GM21737 (cell line): ENCODE results near the gene FEZF1.

Experiments used
- ATAC-seq: cut with Tn5 transposase; IDR thresholded peaks from one replicate; pipeline ENCODE4 v1.9.1; 2021; ENCODE audit warnings: mild to moderate bottlenecking, moderate library complexity; ENCODE audit not compliant: unreplicated experiment

FEZF1 gene

DNA sequence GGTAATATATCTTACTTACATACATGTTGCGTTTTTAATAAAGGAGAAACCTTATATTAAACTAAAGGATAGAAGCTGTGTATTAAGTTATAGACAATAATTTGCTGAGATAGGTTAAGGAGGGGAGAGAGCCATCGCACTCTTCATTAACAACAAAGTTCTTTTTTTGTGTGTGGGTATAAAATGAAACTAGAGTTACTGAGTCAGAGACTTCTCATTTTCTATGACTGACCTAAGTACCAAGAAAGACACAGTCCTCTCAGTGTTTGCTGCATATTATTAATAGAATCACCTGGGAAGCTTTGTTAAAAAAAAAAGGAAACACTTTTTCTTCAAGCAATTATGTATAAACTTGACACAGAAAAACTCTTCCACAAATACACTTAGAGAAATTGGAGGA is 31.4 kb downstream of the FEZF1 start:
- ATAC-seq = no peak

DNA sequence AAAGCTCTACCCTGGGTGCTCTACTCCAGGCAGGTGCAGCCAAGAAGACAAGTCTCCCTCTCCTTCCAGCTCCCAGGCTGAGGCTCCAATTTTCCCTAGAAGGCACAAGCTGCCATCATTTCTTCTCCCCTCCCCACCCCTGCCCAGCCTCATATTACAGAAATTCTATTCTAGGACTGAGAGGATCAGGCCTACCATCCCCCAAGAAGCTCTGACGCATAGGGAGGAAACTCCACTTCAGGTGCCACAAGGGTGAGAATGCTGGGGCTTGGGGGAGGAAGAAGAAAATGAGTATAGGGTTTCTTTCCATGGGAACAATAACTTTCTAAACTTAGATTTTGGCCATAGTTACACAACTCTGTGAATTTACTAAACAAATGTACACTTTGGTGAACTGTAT is 35.3 kb downstream of the FEZF1 start:
- no peak for ATAC-seq

DNA sequence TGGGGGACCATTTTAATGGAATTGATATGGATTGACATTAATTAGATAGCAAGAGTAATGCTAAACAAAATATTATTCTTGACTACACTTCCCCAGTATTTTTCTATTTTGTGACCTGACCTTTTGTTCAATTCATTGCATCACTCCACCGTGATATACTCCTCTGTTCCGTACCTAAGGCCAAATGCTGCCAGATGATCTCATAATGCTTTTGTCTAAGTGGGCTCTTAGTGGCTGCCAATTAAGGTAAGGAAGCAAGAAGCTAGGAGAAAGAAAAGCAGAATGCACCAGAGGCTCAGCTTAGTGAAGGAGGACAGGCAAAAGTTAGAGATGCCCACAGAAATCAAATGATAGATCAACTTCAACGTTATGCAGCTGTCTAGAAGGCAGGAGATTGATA is 36.4 kb downstream of the FEZF1 start:
- ATAC-seq = no peak

DNA sequence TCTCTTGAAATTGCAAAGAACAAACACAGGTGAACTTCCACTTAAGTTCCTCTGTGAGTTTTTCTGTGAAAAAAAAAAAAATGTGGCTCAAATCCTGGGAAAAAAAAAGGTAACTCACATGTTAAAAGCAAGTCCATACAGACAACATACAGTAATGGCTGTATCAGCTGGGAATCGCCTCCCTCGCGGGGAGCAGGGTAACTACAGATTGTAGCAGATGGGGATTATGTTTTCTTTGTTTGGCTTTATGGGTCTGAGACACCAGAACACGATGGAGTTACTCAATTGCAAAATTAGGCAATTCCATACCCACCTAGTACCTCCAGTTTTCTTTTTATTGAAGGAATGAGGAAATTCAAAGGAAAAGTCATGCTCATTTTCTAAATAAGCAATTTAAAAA is 42.3 kb downstream of the FEZF1 start:
- ATAC-seq = no peak

DNA sequence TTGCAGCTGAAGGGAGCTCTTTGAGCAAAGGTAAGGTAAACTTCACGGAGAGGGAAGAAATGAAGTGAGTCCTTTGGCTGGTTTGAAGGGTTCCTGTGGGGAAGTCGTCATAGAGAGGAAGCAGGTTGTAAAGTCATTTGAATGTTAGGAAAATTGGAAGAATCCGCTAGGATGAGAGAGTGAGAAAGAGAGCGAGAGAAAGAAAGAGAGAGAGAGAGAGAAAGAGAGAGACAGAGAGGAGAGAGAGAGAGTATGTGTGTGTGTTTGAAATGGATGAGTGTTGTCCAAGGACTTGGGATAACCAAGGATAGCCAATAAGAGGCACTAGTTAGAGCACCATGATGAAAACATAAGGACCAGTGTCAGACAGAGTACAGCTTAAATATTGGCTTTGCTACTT is 43.1 kb downstream of the FEZF1 start:
- no peak for ATAC-seq

DNA sequence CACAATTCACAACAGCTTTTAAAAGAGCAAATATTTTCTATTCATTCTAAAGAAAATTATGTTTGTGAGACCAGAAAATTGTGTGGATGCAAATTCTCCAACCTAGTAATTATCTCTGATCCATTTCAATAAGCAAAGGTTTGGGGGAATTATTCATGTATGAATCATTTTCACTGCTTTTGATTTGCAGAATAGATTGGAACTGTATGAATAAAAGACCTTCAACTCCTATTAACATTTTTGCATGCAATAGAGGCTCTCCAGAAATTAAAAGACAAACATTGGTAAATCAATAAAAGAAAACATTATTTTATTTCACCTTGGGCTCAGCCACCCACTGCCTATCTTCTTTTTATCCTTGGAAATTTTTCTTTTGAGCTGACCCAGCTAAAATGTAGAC is 43.5 kb downstream of the FEZF1 start:
- no peak for ATAC-seq

DNA sequence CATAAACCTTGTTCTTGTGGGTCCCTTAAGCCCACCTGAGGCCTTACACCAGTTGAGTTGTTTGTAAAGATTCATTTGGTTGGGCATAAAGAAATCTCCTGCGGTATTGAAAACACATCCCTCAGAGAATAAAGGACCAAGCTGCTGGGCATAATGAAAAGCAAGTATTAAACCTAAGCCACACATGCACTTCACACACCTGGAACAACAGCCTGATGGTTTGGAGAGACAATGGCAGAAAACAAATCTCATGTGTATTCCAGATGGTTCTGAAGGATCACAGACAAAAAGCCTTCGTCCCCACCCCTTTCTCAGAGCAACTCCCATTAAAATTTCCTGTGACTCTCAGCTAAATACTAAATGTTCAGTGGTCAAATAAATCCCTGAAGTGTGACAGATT is 44.2 kb downstream of the FEZF1 start:
- ATAC-seq = no peak

DNA sequence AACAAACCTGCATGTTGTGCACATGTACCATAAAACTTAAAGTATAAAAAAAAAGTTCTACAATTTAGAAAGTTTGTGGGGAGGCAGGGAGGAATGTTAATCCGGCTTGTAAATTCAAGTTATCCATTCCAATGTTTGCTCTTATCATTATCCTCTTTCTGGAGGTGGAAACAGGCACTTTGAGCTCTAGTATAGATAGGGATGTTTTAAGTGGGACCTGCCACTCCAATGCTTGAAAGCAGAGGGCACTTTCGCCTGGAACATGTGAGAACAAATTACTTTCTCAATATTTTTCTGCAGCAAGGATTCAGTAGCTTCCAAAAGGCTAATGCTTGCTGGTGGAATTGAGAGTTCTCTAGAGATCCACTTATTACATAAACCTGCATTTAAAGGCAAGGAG is 45.6 kb downstream of the FEZF1 start:
- ATAC-seq = no peak

DNA sequence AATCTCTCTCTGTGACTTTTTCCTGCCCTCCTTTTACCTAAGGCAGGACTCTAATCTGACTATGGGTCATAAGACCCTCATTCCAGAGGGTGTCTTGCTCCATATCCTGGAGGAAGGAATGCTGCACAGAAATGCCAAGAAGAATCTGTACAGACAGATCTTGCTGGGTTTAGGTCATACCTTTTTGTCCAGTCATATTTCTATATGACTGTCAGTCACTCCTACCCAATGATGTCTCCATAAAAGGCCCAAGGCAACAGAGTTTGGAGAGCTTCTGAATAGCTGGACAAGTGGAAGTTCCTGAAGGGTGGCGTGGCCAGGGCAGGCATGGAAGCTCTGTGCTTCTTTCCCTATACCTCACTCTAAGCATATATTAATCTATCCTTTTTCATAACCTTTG is 47.5 kb downstream of the FEZF1 start:
- ATAC-seq = no peak

DNA sequence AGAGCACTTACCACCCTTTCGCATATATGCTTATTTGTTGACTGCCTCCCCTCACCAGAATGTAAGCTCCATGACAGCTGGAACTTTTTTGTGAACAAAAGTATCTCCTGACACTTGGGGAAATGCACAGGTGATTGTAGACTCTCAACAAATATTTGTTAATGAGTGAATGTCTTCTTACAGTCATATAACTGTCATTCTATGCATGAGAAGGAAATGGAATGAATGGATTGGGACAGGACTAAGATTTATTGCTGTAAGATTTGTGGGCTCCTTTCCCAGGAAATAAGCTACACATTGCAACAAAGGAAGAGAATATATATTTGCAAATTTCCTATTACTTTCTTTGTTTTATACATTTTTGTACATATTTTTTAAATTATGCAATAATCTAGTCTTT is 48.5 kb downstream of the FEZF1 start:
- ATAC-seq = no peak

DNA sequence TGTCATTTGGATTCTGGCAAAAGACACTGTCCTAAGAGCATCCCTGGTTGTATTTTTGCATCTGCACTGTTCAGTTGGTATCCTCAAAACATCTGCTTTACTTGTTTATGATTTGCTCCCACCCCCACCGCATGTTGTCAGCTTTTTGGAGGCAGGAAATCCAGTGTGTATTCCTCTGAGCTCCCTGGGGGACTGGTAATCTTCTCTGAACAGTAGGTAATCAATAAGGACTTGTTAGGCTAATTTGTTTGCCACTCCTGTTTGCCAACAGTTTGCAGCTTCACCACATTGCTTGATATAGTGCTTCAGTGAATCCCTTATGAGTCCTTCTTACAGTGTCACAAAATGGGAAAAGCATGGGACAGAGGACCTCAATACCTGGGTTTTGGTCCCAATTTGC is 49.1 kb downstream of the FEZF1 start:
- no peak for ATAC-seq
